ENCODE results near the gene YAF2.

Gene YAF2

GRCh38 chr12:42238240-42239140 lies at the start of gene YAF2:
TSS of gene YAF2 (minus strand) at chr12:42238248. CDS start at chr12:42238180, 68 bp downstream.
- DNase-seq: peak; percentile 87

- DNase-seq: no peak
Measured at GRCh38 chr12:42286741-42287140, 48.7 kb upstream of the YAF2 start.

GRCh38 chr12:42285431-42285830 lies 47.4 kb upstream of the YAF2 start:
- DNase-seq: no peak

GRCh38 chr12:42284876-42285275 lies 46.8 kb upstream of the YAF2 start:
- DNase-seq: no peak

GRCh38 chr12:42284157-42284556 lies 46.1 kb upstream of the YAF2 start:
- no peak for DNase-seq

GRCh38 chr12:42283739-42284138 lies 45.7 kb upstream of the YAF2 start:
- no peak for DNase-seq

GRCh38 chr12:42282294-42282693 lies 44.2 kb upstream of the YAF2 start:
- no peak for DNase-seq

- no peak for DNase-seq
Measured at GRCh38 chr12:42281844-42282243, 43.8 kb upstream of the YAF2 start.

- no peak for DNase-seq
Measured at GRCh38 chr12:42281278-42281677, 43.2 kb upstream of the YAF2 start.

- DNase-seq: no peak
Measured at GRCh38 chr12:42278128-42278510, 40.1 kb upstream of the YAF2 start.

- no peak for DNase-seq
Measured at GRCh38 chr12:42277396-42278127, 39.5 kb upstream of the YAF2 start.

- DNase-seq: no peak
Measured at GRCh38 chr12:42275499-42275898, 37.5 kb upstream of the YAF2 start.

- DNase-seq: no peak
Measured at GRCh38 chr12:42273706-42274105, 35.7 kb upstream of the YAF2 start.

- no peak for DNase-seq
Measured at GRCh38 chr12:42270596-42270995, 32.5 kb upstream of the YAF2 start.

- DNase-seq: no peak
Measured at GRCh38 chr12:42267413-42268190, 29.6 kb upstream of the YAF2 start.

GRCh38 chr12:42266579-42267230 lies 28.7 kb upstream of the YAF2 start:
- no peak for DNase-seq

- DNase-seq: no peak
Measured at GRCh38 chr12:42262271-42262670, 24.2 kb upstream of the YAF2 start.

- DNase-seq: no peak
Measured at GRCh38 chr12:42261708-42262107, 23.7 kb upstream of the YAF2 start.

- no peak for DNase-seq
Measured at GRCh38 chr12:42260518-42260917, 22.5 kb upstream of the YAF2 start.

- no peak for DNase-seq
Measured at GRCh38 chr12:42259699-42260098, 21.7 kb upstream of the YAF2 start.

GRCh38 chr12:42255866-42256261 lies 17.8 kb upstream of the YAF2 start:
- no peak for DNase-seq

GRCh38 chr12:42255221-42255865 lies 17.3 kb upstream of the YAF2 start:
- no peak for DNase-seq

Data from CD4-positive, alpha-beta T cell treated with Interleukin-15 for 1 hour (primary cell).